ENCODE measurements around the gene OR6Q1.
"Not testable (repeated sequence)": the region's sequence is repeated elsewhere in the genome, so short reads cannot be mapped to it uniquely, and the experiment has no call there.

The OR6Q1 gene

GRCh38 chr11:58030653-58031052 lies at the start of gene OR6Q1:
TSS of gene OR6Q1 (plus strand) at chr11:58030953. CDS start at chr11:58030953, 0 bp downstream.
- DNase-seq: no peak

GRCh38 chr11:57981536-57981935 lies 49.2 kb upstream of the OR6Q1 start:
- no peak for DNase-seq

- no peak for DNase-seq
Measured at GRCh38 chr11:57982776-57983175, 48.0 kb upstream of the OR6Q1 start.

- no peak for DNase-seq
Measured at GRCh38 chr11:57983191-57983590, 47.6 kb upstream of the OR6Q1 start.

GRCh38 chr11:57999523-57999922 lies 31.2 kb upstream of the OR6Q1 start:
- DNase-seq: not testable (repeated sequence)

- not testable (repeated sequence) for DNase-seq
Measured at GRCh38 chr11:58000021-58000420, 30.7 kb upstream of the OR6Q1 start.

GRCh38 chr11:58000699-58001098 lies 30.1 kb upstream of the OR6Q1 start:
- no peak for DNase-seq

- no peak for DNase-seq
Measured at GRCh38 chr11:58003036-58003435, 27.7 kb upstream of the OR6Q1 start.

GRCh38 chr11:58003591-58003990 lies 27.2 kb upstream of the OR6Q1 start:
- DNase-seq: no peak

- no peak for DNase-seq
Measured at GRCh38 chr11:58004664-58005063, 26.1 kb upstream of the OR6Q1 start.

- DNase-seq: no peak
Measured at GRCh38 chr11:58006940-58007339, 23.8 kb upstream of the OR6Q1 start.

GRCh38 chr11:58011771-58012170 lies 19.0 kb upstream of the OR6Q1 start:
- no peak for DNase-seq

GRCh38 chr11:58023435-58023931 lies 7.3 kb upstream of the OR6Q1 start, which contains the start of gene OR9Q1:
TSS of gene OR9Q1 (plus strand) at chr11:58023881. CDS start at chr11:58179445, 155,564 bp downstream.
- DNase-seq: no peak

GRCh38 chr11:58024601-58025091 lies 6.1 kb upstream of the OR6Q1 start:
- DNase-seq: no peak

GRCh38 chr11:58027341-58027740 lies 3.4 kb upstream of the OR6Q1 start:
- no peak for DNase-seq

GRCh38 chr11:58028687-58029411 lies 1.9 kb upstream of the OR6Q1 start:
- no peak for DNase-seq

- no peak for DNase-seq
Measured at GRCh38 chr11:58034471-58034870, 3.7 kb downstream of the OR6Q1 start.

- no peak for DNase-seq
Measured at GRCh38 chr11:58039589-58039988, 8.8 kb downstream of the OR6Q1 start.

- DNase-seq: no peak
Measured at GRCh38 chr11:58043379-58043778, 12.6 kb downstream of the OR6Q1 start.

- no peak for DNase-seq
Measured at GRCh38 chr11:58046231-58046630, 15.5 kb downstream of the OR6Q1 start.

- no peak for DNase-seq
Measured at GRCh38 chr11:58047818-58048217, 17.1 kb downstream of the OR6Q1 start.

- no peak for DNase-seq
Measured at GRCh38 chr11:58055806-58056401, 25.2 kb downstream of the OR6Q1 start.

- no peak for DNase-seq
Measured at GRCh38 chr11:58057481-58057880, 26.7 kb downstream of the OR6Q1 start.
